Hematopoietic multipotent progenitor cell treated with erythropoietin and hydrocortisone succinate and interleukin-3 and kit ligand, for 15 days (in vitro differentiated cells): ENCODE data around the gene CALM3.

ENCODE experiments used
- DNase-seq: peaks from one replicate; pipeline ENCODE4 v3.0.0-alpha.2; 2015; ENCODE audit warnings: low spot score

Gene CALM3

DNA sequence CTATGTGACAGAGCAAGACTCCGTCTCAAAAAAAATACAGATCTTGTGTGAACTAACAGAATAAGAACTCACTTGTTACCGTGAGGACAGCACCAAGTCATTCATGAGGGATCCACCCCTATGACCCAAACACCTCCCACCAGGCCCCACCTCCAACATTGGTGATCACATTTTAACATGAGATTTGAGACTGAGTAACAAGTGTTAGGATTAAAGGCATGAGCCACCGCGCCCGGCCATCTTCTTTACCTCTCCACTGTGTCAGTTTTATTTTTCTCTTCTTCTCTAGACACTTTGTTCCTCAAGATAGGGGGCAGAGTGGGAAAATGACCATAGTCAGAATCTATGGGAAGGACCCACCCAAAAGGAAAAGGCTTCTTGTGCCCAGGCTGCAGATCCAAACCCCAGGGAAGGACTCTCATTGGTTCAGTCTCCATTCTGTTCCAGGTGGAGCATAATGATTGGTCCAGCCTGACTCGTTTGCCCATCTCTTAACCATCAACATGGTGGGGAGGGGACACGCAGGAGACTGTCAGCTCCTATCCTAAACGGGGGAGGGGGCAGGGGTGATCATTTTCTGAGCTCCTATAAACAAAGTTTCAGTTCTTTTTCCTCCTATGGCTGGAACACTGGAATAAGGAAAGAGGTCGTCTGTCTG lies 1.3 kb upstream of the CALM3 start:
- DNase-seq: no peak

DNA sequence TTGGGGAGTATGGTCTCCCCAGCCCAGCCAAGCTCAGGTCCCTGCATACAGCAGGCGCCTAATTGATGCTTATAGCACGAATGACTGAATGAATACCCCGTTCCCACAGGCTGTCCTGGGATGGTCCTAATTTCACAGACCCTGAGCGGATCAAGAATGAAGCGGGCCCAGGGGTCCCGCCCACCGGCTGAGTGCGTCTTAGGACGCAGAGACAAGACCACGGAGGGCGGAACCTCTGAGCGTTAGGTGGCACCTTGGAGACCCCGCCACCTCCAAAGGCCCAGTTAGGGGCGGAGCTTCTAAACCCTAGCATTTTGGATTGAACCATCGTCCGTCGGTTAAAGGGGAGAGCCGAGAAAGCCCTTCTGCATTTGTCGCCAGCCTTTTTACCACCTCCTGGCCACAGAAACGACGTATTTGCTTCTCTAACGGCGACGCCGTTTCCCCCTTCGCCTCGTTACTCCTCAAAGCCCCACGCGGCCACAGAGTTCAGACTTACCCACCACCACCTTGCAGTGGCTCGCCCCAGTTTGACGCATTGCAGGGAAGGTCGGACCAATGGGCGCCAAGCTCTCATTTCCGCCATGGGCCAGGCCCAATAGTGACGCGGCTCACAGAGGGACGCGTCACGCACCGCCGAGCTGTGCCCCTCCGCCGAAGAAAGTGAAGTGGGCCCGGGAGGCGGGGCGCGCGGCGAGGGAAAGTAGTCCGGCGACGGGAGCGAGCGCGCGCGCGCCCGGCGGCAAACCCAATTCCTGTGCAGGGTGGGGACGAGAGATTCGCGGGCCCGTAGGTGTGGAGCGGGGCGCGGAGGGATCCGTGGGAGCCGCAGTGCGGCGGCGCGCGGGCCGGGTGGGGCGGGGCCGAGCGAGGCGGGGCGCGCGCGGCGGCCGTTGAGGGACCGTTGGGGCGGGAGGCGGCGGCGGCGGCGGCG lies 479 bp upstream of the CALM3 start:
- DNase-seq: peak; percentile 97

- peak; percentile 30 for DNase-seq
Measured at GRCh38 chr19:46602392-46603194, 1.5 kb downstream of the CALM3 start.

DNA sequence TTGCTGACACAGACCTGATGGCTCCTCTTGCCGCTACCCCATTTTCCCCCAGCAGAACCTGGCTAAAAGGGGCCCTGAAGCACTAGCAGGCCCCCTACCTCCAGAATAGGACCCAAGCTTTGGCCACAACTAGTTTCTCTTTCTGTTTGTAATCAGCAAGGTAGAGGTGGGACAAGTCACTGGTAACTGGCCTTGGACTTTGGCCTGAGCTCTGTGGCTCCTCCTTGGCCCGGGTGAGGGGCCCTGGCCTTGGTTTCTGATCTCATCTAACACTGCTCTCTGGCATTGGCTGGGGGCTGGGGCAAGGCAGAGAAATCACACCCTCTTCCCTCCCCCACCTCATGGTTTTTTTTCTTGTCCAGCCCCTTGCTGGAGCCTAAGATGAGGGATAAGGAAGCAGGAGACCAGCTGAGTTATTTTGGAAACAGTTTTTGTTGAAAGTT lies 2.1 kb downstream of the CALM3 start:
- DNase-seq: no peak

DNA sequence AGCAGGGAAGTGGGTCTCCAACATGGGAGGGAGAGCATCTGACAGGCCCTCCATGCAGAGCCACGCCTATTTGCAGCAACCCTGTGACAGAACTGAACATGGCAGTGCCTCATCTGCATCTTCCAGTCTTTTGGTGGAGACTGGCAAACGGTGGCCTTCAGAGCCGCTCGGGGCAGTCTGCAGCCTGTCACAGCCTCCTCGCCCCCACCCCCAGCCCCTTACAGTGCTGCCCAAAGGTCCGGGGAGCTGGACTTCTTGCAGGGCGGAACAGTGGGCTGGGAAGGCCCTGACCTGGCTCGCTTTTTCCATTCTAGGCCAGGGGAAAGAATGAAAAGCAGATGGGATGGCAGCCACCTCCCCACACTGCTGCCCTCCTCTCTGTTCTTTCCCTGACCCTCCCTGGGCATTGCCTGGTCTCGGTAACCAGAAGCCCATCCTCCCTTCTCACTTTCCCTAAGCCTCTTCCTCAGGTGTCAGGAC lies 2.7 kb downstream of the CALM3 start:
- no peak for DNase-seq

- DNase-seq: no peak
Measured at GRCh38 chr19:46604781-46605355, 3.7 kb downstream of the CALM3 start.

DNA sequence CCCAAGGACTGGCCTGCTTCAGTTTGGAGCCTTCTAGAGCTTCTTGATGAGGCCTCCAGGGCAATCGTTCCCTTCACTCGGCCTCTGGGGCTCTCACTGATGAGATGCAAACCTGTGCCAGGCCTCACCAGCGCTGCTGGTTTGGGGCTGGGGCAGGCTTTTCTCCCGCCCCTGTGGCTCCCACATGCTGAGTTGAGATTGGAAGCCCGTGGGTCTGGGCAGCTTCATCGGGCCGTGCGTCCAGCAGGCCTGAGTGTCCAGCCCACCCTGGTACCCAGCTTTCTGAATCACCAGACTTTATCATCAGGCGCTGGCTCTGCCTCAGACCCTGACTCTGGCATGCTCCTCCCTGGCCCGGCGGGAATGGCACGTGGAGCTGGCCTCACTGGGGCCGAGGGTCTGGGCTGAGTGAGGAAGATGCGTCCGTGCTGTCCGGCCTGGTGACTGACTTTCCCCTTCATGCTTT lies 4.3 kb downstream of the CALM3 start:
- no peak for DNase-seq

DNA sequence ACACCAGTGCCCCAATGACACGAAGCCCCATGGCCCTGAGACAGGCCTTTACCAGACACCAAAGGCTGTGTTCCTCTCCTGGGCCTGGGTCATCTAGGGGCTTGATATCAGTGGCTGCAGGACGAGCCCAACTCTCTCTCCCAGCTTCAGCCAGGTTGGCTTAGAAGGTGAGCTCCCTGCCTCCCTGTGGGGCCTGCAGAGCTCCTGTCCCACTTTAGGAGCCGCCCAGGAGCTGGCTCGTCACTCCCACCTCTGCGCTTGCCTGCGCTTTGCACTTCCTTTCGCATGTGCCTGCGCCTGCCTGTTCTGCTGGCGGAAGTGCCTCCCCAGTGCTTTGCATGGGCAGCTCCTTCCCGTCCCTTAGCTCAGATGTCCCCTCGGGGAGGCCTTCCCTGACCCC lies 4.9 kb downstream of the CALM3 start:
- no peak for DNase-seq

DNA sequence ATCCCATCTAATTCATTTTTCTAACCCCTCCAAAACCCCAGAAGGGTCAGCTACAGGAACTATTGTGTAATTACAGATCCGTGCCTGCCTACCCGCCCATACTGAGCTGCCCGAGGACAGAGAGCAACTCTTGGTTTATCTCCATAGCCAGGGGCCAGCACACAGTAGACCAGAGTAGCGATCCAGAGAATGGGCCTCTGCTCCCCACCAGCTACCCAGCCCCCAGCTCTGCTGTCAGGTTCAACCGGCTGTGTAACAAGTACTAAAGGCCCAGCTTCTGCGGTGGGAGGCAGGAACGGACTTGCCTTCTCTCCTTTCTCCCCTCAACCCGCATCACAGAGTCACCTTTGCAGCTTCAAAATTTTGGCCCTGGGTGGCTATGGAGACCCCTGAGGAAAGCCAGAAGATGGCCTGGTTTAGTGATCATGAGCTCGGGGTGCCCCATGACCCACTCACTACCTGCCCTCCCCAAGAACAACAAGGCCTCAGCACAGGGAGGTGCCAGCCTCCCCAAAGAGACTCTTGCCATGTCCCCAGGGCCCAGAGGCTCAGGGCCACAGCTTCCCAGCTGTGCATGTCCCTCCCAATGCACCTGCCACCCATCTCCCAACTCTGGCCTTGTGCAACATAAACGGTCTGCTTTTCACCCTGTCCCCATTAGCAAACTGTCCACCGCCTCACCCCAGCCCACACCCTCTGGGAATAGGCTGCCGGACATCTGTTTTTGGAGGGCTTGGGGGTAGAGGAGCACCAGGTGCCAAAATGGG lies 5.7 kb downstream of the CALM3 start:
- DNase-seq: no peak

DNA sequence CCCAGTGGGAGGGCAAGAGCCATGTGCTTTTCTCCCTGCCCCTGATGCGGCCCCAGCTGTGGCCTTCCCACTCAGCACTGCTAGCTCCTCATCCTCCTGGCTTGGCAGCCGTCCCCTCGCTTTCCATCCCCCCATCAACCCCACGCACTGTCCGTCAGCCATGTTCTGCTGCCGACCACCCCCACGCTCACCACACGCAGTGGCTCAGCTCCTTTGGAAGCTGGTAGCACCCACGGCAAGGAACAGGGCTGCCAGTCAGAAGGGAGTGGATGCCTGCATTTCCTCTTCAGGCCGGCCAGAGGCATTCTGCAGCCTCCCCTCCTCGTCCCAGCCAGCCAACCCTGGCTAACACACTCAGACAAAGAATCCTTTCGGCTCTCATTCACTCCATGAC lies 6.3 kb downstream of the CALM3 start:
- no peak for DNase-seq

- no peak for DNase-seq
Measured at GRCh38 chr19:46608178-46608577, 7.0 kb downstream of the CALM3 start.

- DNase-seq: no peak
Measured at GRCh38 chr19:46608581-46609345, 7.6 kb downstream of the CALM3 start.

GRCh38 chr19:46609511-46610412 lies 8.6 kb downstream of the CALM3 start:
- DNase-seq: no peak

GRCh38 chr19:46610413-46610775 lies 9.3 kb downstream of the CALM3 start:
- no peak for DNase-seq

DNA sequence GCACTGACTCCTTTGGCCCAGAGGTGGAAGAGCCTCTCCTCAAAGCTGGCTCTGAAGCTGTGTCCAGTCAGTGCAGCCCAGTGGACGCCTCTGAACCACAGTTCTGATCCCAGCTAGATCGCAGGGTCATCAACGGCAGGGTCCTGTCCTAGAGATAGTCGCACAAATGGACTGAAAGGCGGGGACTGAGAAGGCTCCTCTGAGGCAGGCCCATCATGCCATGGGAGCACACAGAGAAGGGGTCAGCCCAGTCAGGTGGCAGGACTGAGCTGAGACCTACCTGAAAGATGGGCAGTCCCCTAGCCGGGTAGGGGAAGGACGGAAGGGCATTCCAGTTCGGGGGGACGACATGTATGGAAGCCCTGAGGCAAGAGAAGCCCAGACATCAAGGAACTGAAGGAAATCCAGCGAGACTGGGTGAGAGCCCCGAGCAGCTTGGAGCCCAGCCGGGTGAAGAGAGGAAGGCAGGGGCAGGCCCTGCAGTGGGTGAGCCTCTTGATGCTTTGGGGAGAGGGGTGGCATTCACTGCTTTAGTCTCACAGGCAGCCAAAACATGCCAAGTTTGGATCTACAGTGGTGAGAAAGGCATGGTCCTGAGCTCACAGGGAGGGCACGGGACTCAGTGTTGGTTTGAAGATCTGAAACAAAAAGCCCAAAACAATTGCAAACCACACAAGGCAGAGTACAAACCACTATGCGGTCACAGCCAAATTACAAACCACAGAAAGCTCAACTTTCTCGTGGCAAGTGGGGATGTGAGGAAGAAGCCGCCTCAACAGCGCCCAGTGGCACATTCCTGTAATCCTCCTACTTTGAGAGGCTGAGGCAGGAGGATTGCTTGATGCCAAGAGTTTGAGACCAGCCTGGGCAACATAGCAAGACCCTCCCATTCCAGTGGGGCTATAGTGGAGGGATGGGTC lies 10.0 kb downstream of the CALM3 start:
- DNase-seq: no peak

- no peak for DNase-seq
Measured at GRCh38 chr19:46611776-46612175, 10.6 kb downstream of the CALM3 start.

GRCh38 chr19:46613525-46613924 lies 12.4 kb downstream of the CALM3 start:
- no peak for DNase-seq

DNA sequence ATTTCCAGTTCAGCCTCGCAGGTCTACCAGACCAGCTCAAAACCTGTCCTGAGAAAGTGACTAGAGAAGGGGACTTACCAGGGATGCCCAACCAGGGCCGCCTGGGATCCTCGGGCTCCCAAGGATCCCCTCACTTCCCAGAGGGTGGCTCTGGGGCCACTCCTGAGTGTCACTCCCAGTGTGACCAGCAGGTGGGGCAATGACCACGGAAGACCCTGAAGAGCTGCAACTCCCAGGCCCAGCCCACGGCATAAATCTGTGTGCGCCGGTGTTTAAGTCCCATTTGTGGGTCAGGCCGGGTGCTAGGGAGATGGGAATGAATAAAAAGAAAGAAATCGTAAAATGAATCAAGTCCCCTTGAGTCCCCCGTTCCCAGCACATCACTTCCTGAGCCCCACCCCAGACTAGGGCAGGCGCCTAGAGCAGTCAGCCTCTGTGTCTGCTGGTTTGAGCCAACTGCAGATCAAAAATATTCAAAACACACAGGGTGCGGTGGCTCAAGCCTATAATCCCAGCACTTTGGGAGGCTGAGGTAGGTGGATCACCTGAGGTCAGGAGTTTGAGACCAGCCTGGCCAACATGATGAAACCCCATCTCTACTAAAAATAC lies 13.1 kb downstream of the CALM3 start:
- peak; percentile 77 for DNase-seq
